ENCODE results near the gene EN1.

The EN1 gene

GRCh38 chr2:118842661-118843482 is 4.6 kb downstream of the EN1 start:
- DNase-seq = no peak

- no peak for DNase-seq
These were observed 5.5 kb downstream of the EN1 start for GRCh38 chr2:118841828-118842461.

GRCh38 chr2:118841450-118841827 is 6.0 kb downstream of the EN1 start:
- DNase-seq = no peak

- no peak for DNase-seq
These were observed 8.6 kb downstream of the EN1 start for GRCh38 chr2:118838741-118839455.

GRCh38 chr2:118837621-118838020 is 9.8 kb downstream of the EN1 start:
- no peak for DNase-seq

- no peak for DNase-seq
These were observed 10.4 kb downstream of the EN1 start for GRCh38 chr2:118837067-118837466.

GRCh38 chr2:118836411-118836930 is 11.0 kb downstream of the EN1 start:
- DNase-seq = no peak

GRCh38 chr2:118835746-118836410 is 11.6 kb downstream of the EN1 start:
- no peak for DNase-seq

- no peak for DNase-seq
These were observed 12.3 kb downstream of the EN1 start for GRCh38 chr2:118834901-118835745.

GRCh38 chr2:118834440-118834810 is 13.0 kb downstream of the EN1 start:
- no peak for DNase-seq

- DNase-seq = no peak
These were observed 13.6 kb downstream of the EN1 start for GRCh38 chr2:118833716-118834439.

GRCh38 chr2:118832791-118833715 is 14.4 kb downstream of the EN1 start:
- DNase-seq = no peak

GRCh38 chr2:118832071-118832790 is 15.2 kb downstream of the EN1 start:
- DNase-seq = no peak

GRCh38 chr2:118830881-118831280 is 16.6 kb downstream of the EN1 start:
- no peak for DNase-seq

- DNase-seq = no peak
These were observed 17.3 kb downstream of the EN1 start for GRCh38 chr2:118830118-118830517.

- DNase-seq = no peak
These were observed 21.4 kb downstream of the EN1 start for GRCh38 chr2:118826093-118826492.

- DNase-seq = no peak
These were observed 23.8 kb downstream of the EN1 start for GRCh38 chr2:118823633-118824032.

GRCh38 chr2:118822572-118822971 is 24.9 kb downstream of the EN1 start:
- no peak for DNase-seq

- no peak for DNase-seq
These were observed 25.4 kb downstream of the EN1 start for GRCh38 chr2:118822015-118822414.

- no peak for DNase-seq
These were observed 30.0 kb downstream of the EN1 start for GRCh38 chr2:118817469-118817868.
